Measurements from ENCODE around the gene KDR.

KDR gene

DNA sequence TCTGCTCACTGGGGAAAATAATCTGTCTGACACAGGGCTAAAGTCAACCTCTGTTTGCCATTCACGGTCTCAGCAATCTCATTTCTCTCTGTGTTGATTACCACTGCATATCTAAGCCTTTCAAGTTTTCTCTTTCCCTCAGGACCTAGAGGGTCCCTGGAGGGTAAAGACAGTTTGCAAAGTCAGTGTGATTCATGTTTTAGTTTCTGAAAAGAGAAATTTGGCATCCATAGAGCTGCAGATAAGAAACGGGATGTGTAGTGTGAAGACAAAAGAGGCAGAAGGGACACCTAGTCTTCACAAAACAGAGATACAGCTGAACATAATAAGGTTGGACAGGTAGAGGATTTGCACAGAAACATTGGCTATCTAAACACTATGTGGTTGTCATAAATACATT is 34.5 kb upstream of the KDR start:
- TF ChIP-seq, protein P1, sequence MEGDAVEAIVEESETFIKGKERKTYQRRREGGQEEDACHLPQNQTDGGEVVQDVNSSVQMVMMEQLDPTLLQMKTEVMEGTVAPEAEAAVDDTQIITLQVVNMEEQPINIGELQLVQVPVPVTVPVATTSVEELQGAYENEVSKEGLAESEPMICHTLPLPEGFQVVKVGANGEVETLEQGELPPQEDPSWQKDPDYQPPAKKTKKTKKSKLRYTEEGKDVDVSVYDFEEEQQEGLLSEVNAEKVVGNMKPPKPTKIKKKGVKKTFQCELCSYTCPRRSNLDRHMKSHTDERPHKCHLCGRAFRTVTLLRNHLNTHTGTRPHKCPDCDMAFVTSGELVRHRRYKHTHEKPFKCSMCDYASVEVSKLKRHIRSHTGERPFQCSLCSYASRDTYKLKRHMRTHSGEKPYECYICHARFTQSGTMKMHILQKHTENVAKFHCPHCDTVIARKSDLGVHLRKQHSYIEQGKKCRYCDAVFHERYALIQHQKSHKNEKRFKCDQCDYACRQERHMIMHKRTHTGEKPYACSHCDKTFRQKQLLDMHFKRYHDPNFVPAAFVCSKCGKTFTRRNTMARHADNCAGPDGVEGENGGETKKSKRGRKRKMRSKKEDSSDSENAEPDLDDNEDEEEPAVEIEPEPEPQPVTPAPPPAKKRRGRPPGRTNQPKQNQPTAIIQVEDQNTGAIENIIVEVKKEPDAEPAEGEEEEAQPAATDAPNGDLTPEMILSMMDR (IDR thresholded peaks at IDR 0.05) = no peak

DNA sequence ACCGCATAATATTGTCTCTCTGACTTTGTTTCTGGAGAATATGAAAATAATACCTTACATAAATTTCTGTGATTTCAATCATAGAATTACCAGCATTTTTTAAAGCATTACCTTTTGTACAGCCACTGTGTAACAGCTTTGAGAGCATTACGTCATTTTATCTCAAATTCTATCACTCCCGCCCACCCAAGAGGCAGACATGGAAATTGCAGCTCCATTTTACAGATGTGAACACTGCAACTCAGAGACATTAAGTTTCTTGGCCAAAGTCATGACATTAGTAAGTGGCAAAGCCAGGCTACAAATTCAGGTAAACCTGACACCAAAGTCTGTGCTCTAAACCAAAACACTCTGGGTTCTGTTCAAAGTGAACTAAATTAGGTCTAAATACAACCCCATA is 33.6 kb upstream of the KDR start:
- TF ChIP-seq, protein P1 (IDR thresholded peaks at IDR 0.05) = no peak

DNA sequence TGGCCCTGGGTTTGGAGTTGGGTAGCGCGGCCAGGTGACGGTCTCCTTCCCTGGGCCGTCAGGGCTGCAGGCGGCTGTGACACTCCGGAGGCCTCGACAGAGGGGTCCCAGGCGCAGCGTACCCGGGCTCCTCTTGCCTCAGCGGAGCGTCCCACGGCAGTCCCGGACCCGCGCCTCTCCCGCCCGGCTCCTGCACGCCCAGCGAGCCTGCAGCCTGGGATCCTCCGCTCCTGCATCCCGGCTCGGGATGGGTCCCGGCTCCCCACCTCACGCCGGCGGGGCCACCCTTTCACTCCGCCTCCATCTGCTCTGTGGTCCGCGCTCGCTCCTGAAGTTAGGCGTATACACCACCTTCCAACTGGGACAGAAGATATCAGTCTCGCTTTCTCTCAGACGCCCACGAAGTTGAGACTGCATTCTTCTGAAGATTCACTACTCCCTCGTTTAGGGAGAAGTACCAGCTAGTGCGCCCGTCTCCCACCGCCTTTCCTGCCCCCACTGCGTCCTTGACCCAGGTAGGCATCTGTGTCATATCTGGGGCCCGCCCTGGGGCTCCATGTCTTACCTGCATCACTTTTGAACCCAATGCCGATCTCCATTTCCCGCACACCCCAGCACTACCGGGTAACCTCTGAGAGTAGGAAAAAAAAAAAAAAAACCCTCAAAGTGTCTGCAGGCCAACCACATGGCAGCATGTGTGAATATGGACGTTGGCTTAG is 32.3 kb upstream of the KDR start:
- TF ChIP-seq, protein P1 (IDR thresholded peaks at IDR 0.05) = no peak

DNA sequence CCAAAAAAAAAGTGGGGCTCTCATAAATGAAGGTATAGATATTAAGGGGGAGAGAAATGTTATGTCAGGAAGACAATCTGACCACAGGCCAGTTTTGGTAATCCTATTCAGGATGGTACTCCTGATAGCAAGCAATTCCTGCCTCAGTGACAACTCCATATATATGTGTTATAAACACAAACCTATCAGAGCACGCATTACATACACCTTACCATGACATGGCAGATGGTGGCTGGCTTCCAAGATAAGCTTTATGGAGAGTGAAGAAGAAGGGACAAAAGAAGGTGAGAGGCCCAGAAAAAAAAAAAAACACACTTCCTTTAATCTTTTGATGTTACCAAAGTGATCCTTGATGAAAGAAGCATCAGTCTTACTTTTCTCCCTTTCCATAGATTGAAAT is 29.5 kb upstream of the KDR start:
- TF ChIP-seq, protein P1 (IDR thresholded peaks at IDR 0.05) = no peak

DNA sequence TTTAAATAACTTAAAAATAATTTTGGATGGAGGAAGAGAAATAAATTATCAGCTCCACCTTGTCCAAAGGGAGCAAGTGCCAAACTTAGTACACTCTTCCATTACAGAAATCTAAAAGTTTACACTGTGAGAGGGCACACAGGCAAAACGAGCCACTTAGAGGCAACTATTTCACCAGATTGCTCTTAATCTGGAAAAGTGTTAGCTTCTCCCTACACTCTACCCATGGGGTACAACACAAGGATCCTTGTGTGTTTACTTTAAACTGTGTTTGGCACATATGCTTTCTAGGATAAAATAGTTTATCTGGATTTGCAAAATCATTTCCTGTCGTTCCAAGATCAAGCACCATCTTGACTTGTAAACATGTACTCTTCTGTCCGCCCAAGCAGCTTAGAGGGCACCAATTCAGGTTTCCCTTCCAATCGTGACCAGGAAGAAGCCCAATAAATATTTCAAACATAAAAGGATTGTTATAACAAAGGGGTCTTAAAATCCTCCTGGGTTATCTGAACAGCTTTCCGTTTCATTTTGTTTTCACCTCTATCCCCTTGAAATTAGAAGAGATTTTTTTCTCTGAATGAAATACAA is 29.0 kb upstream of the KDR start:
- TF ChIP-seq, protein P1 (IDR thresholded peaks at IDR 0.05) = no peak

DNA sequence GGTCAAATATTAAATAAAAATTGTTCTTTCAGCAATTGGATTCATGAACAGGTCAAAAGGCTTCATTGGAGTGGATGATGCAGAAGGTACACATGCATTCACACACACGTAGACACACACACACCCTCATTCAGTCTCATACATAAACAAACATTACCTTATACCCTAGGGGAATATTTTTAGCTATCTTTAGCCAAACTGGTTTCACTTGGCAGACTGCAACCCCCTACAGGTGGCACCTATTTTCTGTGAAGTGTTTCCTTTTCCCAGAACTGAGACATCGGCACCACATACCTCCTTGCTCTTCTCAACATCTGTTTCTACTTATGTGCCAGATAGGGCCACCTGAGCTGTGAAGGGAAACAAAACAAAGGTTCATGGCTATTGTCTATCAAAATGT is 18.5 kb upstream of the KDR start:
- TF ChIP-seq, protein P1 (IDR thresholded peaks at IDR 0.05) = no peak

DNA sequence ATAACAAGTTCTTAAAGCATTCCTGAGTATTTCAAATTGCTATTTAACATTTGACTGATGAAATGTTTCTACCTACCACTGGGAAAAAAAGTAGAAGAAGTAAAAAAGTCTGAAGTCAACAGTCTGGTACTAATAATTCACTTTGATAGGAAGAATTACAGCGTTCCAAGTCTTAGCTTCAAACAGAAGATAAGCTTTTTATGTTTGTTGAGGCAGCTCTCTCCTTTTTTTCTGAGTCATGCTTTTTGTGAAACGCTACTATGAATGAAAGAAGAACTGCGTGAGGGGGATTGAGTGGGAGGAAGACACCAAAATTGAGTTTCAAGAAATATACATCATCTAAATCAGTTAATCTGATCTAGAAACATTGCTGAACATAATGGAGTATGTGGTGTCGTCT is 13.0 kb upstream of the KDR start:
- TF ChIP-seq, protein P1 (IDR thresholded peaks at IDR 0.05) = no peak

All from LNCAP (cell line).